Activated CD8-positive, alpha-beta T cell treated with anti-CD3 and anti-CD28 coated beads, Interleukin-2, amount 10 ng/mL, durations not matched to agents 7 days and 5 days (primary cell): ENCODE measurements around the gene GARRE1. TPM values are rescaled to one million over a fixed set of nuclear protein-coding genes. Genes with fewer than 3 reads are reported as not detected.
"Not testable (repeated sequence)": the region's sequence is repeated elsewhere in the genome, so short reads cannot be mapped to it uniquely, and the experiment has no call there.

Source experiments
- ATAC-seq: fragments of 150-1000 bp; cut with Tn5 transposase; one replicate; pipeline ENCODE4 v1.10.0; 2021; ENCODE audit warnings: moderate library complexity
- CTCF ChIA-PET: fragments of 350-600 bp; sonication (Branson Sonifier 250); formaldehyde crosslinking; loops from one replicate; lab custom pipeline; 2021; ENCODE audit warnings: antibody characterized with exemption; lab: Charles Lee
- POLR2A ChIA-PET: fragments of 350-600 bp; sonication (Branson Sonifier 250); formaldehyde crosslinking; loops from one replicate; lab custom pipeline; 2021; ENCODE audit warnings: antibody characterized with exemption; lab: Charles Lee
- DNase-seq: peaks from one replicate; pipeline ENCODE4 v3.0.0-alpha.2; 2020
- H3K27ac Mint-ChIP-seq: one replicate; pipeline ENCODE4 v1.8.0; 2021; ENCODE audit warnings: mild to moderate bottlenecking, mixed read lengths
- H3K27me3 Mint-ChIP-seq: one replicate; pipeline ENCODE4 v1.8.0; 2021; ENCODE audit warnings: low read depth, mixed read lengths
- H3K36me3 Mint-ChIP-seq: one replicate; pipeline ENCODE4 v1.8.0; 2021; ENCODE audit warnings: low read depth, mixed read lengths
- H3K4me1 Mint-ChIP-seq: one replicate; pipeline ENCODE4 v1.8.0; 2021; ENCODE audit warnings: low read depth, mixed read lengths
- H3K4me3 Mint-ChIP-seq: one replicate; pipeline ENCODE4 v1.8.0; 2021; ENCODE audit warnings: mild to moderate bottlenecking, mixed read lengths
- H3K9me3 Mint-ChIP-seq: one replicate; pipeline ENCODE4 v1.8.0; 2022; ENCODE audit warnings: mixed read lengths; ENCODE audit not compliant: insufficient read depth
- total RNA-seq, 2 experiments: library from RNA; stranded (reverse); gene quantifications; one replicate each; pipeline ENCODE4 v1.2.3, GENCODE V29; 2021

GARRE1 gene, protein sequence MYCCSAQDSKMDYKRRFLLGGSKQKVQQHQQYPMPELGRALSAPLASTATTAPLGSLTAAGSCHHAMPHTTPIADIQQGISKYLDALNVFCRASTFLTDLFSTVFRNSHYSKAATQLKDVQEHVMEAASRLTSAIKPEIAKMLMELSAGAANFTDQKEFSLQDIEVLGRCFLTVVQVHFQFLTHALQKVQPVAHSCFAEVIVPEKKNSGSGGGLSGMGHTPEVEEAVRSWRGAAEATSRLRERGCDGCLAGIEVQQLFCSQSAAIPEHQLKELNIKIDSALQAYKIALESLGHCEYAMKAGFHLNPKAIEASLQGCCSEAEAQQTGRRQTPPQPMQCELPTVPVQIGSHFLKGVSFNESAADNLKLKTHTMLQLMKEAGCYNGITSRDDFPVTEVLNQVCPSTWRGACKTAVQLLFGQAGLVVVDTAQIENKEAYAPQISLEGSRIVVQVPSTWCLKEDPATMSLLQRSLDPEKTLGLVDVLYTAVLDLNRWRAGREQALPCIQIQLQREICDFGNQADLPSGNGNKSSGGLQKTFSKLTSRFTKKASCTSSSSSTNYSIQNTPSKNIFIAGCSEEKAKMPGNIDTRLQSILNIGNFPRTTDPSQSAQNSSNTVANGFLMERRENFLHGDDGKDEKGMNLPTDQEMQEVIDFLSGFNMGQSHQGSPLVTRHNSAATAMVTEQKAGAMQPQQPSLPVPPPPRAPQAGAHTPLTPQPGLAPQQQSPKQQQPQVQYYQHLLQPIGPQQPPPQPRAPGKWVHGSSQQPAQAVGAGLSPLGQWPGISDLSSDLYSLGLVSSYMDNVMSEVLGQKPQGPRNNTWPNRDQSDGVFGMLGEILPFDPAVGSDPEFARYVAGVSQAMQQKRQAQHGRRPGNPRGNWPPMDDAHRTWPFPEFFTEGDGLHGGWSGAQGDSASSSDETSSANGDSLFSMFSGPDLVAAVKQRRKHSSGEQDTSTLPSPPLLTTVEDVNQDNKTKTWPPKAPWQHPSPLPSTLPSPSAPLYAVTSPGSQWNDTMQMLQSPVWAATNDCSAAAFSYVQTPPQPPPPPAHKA (N-terminal part only)
- total RNA-seq, result 1 to 10 TPM; 6.3 to 8.3 TPM

DNA sequence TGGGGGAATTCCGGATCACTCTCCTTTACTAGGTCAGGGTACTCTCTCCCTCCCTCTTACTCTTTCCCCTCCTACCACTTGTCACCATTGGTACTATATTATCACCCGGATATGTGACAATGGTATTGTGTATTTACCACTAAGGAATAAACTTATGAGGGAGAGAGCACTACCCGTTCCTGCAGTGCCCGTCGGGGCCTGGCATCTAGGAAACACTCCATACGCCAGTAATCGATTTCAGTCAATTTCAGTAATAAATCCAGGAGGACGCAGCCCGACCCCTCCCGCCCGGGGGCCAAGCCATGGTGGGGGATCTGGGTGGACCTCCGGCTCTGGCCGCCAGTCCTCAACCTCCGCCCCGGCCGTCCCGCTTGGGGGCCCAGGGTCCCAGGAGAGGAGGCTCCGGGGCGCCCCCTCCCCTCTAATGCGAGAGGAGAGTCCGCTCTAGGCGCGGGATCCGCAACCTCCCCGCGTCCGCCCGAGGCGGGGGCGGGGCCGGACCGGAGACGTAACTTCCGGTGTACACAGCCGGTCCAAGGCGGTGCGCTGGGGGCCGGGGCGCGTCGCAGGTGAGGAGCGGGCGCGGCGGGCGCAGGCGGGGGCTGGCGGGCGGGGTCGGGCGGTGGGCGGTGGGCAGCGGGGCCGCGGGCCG, at the start of gene GARRE1:
TSS of gene GARRE1 (plus strand) at position 509 of the 652 bp plus-strand sequence. CDS start 45,920 bp downstream, outside the sequence.
- peak within 1 kb of the TSS; percentile 92 for H3K4me3 Mint-ChIP-seq
- peaks cover 17% of the 10 kb centered on the region for H3K4me1 Mint-ChIP-seq
- no peaks in the 10 kb centered on the region for H3K27me3 Mint-ChIP-seq
- CTCF ChIA-PET, result interaction anchor here (1.4 kb wide), 1 partner anchor 176 kb away, joined by 5 read pairs; no protein-coding TSS in a partner anchor
- peak within 1 kb of the TSS; percentile 97 for H3K27ac Mint-ChIP-seq
- H3K9me3 Mint-ChIP-seq, result no peaks in the 10 kb centered on the region
- ATAC-seq (peak; percentile 97), DNase-seq (peak; percentile 90)
- POLR2A ChIA-PET, result interaction anchor here (2.0 kb wide), 1 partner anchor 81 kb away, joined by 4 read pairs; the partner anchor contains the start of gene LSM14A
- no peaks in the 10 kb centered on the region for H3K36me3 Mint-ChIP-seq

DNA sequence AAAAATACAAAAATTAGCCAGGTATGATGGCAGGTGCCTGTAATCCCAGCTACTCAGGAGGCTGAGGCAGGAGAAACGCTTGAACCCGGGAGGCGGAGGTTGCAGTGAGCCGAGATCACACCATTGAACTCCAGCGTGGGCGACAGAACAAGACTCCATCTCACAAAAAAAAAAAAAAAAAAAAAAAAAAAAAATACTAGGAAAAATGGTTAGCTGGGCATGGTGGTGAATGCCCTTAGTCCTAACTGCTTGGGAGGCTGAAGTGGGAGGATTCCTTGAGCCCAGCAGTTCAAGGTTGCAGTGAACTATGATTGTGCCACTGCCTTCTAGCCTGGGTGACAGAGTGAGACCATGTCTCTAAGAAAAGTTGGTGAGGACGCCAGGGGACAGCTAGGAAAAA, 49.0 kb upstream of the GARRE1 start:
- H3K9me3 Mint-ChIP-seq, H3K4me3 Mint-ChIP-seq, H3K4me1 Mint-ChIP-seq, ATAC-seq, POLR2A ChIA-PET, H3K27ac Mint-ChIP-seq, DNase-seq, H3K27me3 Mint-ChIP-seq: not testable (repeated sequence)
- CTCF ChIA-PET, result interaction anchor here (1.3 to 1.8 kb wide), 3 partner anchors 14 to 20 kb away, joined by 3 to 8 read pairs (median 4); no protein-coding TSS in a partner anchor
- H3K36me3 Mint-ChIP-seq, result peaks cover 38% of the 10 kb centered on the region

DNA sequence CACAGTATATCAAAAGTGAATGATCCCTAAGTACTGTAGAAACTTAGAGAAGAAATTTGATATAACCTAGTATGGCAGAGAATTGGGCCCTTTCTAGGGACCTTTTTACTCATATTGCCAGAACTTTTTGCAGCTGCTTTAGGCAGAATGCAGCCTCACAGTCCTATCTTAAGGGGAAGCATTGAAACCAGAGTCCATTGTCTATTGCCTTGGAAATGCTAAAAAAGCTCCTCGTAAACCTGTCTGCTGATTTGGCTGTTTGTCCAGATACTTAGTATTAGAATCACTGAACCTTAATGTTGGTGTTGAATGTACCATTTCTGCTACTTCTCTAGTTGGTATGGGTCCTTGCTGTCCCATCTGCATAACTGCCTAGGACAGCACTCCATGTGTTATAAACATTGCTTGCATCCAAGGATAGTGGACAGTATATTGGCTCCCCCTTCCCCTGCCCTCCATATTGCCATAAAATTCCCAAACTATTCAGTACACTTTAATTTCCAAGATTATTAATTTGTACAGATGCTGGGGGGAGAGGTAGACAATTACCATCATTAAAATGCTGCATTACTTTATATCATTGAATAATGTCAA, 46.0 kb upstream of the GARRE1 start:
- DNase-seq (no peak), ATAC-seq (no peak)
- Mint-ChIP-seq H3K27ac (no peak overlapping the region), H3K9me3 (no peaks in the 10 kb centered on the region), H3K36me3 (peaks cover 32% of the 10 kb centered on the region), H3K4me1 (no peaks in the 10 kb centered on the region), H3K27me3 (no peaks in the 10 kb centered on the region), H3K4me3 (no peak overlapping the region)
- CTCF ChIA-PET, result interaction anchor here (0.5 to 1.4 kb wide), 3 partner anchors 11 to 366 kb away, joined by 3 to 4 read pairs (median 3); no protein-coding TSS in a partner anchor
- POLR2A ChIA-PET, result no interaction called here

DNA sequence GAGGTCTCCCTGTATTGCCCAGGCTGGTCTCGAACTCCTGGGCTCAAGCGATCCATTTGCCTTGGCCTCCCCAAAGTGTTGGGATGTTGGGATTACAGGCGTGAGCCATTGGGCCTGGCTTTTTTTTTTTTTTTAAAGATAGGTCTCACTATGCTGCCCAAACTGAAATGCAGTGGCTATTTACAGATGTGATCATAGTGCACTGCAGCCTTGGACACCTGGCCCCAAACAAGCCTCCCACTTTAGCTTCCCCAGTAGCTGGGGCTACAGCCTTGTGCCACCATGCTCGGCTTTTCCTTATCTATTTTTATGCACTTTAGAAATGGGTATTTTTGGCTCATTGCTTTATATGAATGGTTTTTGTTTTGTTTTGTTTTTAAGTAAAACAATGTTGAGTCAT, 44.6 kb upstream of the GARRE1 start:
- H3K36me3 Mint-ChIP-seq, result peaks cover 31% of the 10 kb centered on the region

DNA sequence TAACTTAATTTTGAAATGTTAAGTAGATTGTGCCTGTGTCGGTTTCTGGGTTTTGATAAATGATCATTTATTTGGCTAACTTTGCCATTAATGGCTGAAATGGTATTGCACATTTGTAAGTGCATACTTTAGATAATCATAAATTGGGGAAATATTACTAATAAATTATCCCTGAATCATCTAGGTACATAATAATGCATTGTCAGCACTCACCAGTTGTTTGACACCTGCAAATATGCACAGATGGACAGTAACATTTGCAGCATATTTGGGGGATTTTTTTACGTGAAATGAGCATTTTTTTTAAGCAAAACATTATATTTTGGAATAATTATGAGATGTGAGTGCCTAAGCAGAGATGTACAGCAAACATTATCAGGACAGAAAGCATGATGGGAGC, 41.1 kb upstream of the GARRE1 start:
- no peak overlapping the region for H3K4me3 Mint-ChIP-seq
- ChIA-PET POLR2A (no interaction called here), CTCF (no interaction called here)
- peaks cover 39% of the 10 kb centered on the region for H3K36me3 Mint-ChIP-seq
- H3K9me3 Mint-ChIP-seq, result no peaks in the 10 kb centered on the region
- H3K27me3 Mint-ChIP-seq, result no peaks in the 10 kb centered on the region
- peaks cover 23% of the 10 kb centered on the region for H3K4me1 Mint-ChIP-seq
- DNase-seq, result no peak
- ATAC-seq, result no peak
- H3K27ac Mint-ChIP-seq, result no peak overlapping the region

More for the DNA sequence above, 44.6 kb upstream of the GARRE1 start:
- H3K4me1 Mint-ChIP-seq, result no peaks in the 10 kb centered on the region
- H3K4me3 Mint-ChIP-seq, result no peak overlapping the region
- ChIA-PET CTCF (interaction anchor here (1.4 to 1.5 kb wide), 2 partner anchors 13 to 137 kb away, joined by 4 read pairs; no protein-coding TSS in a partner anchor), POLR2A (no interaction called here)
- no peak for DNase-seq
- H3K27me3 Mint-ChIP-seq, result no peaks in the 10 kb centered on the region
- no peak for ATAC-seq
- no peaks in the 10 kb centered on the region for H3K9me3 Mint-ChIP-seq
- H3K27ac Mint-ChIP-seq, result no peak overlapping the region

DNA sequence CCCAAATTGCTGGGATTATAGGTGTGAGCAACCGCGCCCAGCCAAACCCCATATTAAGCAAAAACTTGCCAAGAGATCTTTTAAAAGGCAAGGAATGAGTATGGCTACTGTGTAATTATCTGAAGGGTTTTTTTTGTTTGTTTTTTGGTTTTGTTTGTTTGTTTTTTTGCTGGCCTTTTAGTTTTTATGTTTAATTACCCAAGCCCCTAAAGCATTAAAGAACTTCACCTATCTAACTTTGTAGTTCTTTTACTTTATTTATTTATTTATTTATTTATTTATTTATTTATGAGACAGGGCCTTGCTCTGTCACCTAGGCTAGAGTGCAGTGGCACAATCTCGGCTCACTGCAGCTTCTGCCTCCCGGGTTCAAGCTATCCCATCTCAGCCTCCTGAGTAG, 40.3 kb upstream of the GARRE1 start:
- DNase-seq, result no peak
- POLR2A ChIA-PET, result no interaction called here
- H3K9me3 Mint-ChIP-seq, result no peaks in the 10 kb centered on the region
- no peaks in the 10 kb centered on the region for H3K27me3 Mint-ChIP-seq
- no peak overlapping the region for H3K4me3 Mint-ChIP-seq
- H3K27ac Mint-ChIP-seq, result no peak overlapping the region
- peaks cover 39% of the 10 kb centered on the region for H3K36me3 Mint-ChIP-seq
- H3K4me1 Mint-ChIP-seq, result peaks cover 29% of the 10 kb centered on the region
- CTCF ChIA-PET, result no interaction called here
- no peak for ATAC-seq

DNA sequence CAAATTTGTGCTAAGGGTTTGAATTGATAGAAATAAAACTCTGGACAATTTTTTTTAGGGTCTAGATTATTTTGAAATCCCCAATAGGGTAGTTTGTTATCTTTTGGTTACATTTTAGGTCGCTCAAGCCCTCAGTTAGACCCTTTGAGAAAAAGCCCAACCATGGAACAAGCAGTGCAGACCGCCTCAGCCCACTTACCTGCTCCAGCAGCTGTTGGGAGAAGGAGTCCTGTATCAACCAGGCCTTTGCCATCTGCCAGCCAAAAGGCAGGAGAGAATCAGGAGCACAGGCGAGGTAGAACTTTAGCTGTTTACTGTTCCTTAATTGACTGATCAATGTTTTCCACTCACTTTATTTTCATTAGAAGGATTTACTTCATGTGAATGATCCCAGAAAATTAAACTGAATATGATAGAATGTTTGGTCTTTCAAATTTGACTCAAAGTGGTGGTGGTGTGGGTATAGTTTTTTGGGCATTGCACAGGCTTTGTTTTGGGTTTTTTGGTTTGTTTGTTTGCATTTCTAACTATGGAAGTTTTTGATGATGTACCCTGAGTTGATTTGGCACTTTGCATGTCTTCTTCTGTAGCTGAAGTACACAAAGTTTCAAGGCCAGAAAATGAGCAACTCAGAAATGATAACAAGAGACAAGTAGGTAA, 39.2 kb upstream of the GARRE1 start:
- POLR2A ChIA-PET, result no interaction called here
- no peaks in the 10 kb centered on the region for H3K27me3 Mint-ChIP-seq
- H3K4me3 Mint-ChIP-seq, result no peak overlapping the region
- H3K36me3 Mint-ChIP-seq, result peaks cover 48% of the 10 kb centered on the region
- peaks cover 29% of the 10 kb centered on the region for H3K4me1 Mint-ChIP-seq
- ATAC-seq, result no peak
- H3K9me3 Mint-ChIP-seq, result no peaks in the 10 kb centered on the region
- H3K27ac Mint-ChIP-seq, result peak overlapping the region; percentile 20
- CTCF ChIA-PET, result no interaction called here
- DNase-seq, result no peak

DNA sequence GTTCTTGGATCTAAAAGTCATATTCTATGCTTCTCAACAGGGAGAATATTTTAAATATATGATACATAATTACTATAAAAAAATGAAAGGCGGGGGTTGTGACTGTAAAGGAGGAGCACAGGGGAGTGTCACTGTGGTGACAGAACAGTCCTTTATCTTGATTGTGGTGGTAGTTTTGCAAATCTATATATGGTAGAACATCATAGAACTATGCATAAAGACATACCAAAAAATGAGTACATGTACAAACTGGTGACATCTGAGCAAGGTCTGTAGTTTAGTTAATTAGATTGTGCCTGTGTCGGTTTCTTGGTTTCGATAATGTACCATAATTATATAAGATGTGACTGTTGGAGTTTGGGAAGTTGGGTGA, 38.7 kb upstream of the GARRE1 start:
- ChIA-PET CTCF (no interaction called here), POLR2A (no interaction called here)
- DNase-seq (no peak), ATAC-seq (no peak)
- Mint-ChIP-seq H3K9me3 (no peaks in the 10 kb centered on the region), H3K27ac (peak overlapping the region; percentile 28), H3K36me3 (peaks cover 49% of the 10 kb centered on the region), H3K4me1 (peaks cover 33% of the 10 kb centered on the region), H3K27me3 (no peaks in the 10 kb centered on the region), H3K4me3 (no peak overlapping the region)

DNA sequence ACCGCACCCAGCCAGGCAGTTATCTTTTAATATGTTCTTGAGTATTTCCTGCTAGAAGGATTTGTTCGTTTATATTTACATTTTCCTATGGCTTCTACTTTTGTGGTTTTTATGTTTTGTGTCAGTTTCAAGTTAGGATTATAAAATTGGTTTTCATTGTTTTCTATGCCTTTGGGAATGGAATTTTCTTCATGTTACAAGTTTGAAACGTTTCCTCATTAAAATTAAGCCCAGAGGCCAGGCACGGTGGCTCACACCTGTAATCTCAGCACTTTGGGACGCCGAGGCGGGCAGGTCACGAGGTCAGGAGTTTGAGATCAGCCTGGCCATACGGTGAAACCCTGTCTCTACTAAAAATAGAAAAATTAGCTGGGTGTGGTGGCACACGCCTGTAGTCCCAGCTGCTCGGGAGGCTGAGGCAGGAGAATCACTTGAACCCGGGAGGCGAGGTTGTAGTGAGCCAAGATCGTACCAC, 37.6 kb upstream of the GARRE1 start:
- Mint-ChIP-seq H3K4me1 (peaks cover 33% of the 10 kb centered on the region), H3K36me3 (peaks cover 56% of the 10 kb centered on the region)
- H3K9me3 Mint-ChIP-seq, H3K27me3 Mint-ChIP-seq, CTCF ChIA-PET, DNase-seq, ATAC-seq, H3K27ac Mint-ChIP-seq, H3K4me3 Mint-ChIP-seq: not testable (repeated sequence)
- POLR2A ChIA-PET, result interaction anchor here (0.6 kb wide), 2 partner anchors 25 to 176 kb away, joined by 3 read pairs; no protein-coding TSS in a partner anchor
